GOT3 (cell line): ENCODE measurements around the gene NETO2.
A peak's percentile ranks its signal among the peaks of the same experiment; 100 is the strongest.
"Not testable (repeated sequence)": the region's sequence is repeated elsewhere in the genome, so short reads cannot be mapped to it uniquely, and the experiment has no call there.

Experiments
- DNase-seq: peaks from one replicate; lab custom pipeline; 2025; ENCODE audit warnings: mixed read lengths; lab: John Stamatoyannopoulos, UW

NETO2 gene, protein sequence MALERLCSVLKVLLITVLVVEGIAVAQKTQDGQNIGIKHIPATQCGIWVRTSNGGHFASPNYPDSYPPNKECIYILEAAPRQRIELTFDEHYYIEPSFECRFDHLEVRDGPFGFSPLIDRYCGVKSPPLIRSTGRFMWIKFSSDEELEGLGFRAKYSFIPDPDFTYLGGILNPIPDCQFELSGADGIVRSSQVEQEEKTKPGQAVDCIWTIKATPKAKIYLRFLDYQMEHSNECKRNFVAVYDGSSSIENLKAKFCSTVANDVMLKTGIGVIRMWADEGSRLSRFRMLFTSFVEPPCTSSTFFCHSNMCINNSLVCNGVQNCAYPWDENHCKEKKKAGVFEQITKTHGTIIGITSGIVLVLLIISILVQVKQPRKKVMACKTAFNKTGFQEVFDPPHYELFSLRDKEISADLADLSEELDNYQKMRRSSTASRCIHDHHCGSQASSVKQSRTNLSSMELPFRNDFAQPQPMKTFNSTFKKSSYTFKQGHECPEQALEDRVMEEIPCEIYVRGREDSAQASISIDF

DNA sequence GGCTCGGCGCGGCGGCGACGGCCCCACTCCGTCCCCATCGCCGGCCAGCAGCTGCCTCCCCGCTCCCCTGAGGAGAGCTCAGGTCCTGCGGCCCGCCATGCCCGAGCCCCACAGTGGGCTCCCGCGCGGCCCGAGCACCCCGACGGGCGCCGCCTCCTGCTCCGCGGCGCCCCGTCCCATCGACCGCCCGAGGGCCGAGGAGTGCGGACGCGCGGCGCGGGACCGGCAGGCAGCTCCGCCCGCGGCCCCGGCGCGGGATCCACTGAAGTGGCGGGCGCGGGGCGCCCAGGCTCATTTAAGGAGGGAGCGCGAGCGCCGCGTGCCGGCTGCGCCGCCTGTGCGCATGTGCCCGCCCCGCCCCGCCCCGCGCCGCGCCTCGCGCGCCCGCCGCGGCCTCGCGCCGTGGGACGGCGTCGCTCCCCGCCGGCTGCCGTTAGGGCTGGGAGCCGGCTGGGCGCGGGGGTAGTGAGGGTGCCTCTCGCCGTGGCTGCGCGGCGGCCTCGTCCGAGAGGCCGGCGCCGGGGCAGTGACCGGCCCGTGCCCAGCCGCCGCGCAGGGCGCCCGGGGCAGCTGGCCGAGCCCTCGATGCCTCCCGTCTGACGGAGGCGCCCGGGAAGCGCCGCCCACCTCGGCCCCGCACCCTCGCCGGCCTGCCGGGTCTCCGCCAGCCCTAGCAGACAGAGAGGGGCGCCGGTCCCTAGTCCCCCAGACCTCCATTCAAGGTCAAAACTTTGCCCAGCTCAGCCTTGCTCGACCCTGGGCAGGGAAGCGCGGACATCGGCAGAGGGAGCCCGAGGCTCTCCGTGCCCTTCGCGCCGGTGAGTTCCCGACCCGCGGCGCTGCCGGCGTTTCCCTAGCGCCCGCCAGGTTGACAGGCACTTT lies at the start of gene NETO2:
Gene NETO2 (minus strand): TSS at position 269 of the 882 bp plus-strand sequence. CDS start 333 bp downstream, outside the sequence.
- peak; percentile 57 for DNase-seq

DNA sequence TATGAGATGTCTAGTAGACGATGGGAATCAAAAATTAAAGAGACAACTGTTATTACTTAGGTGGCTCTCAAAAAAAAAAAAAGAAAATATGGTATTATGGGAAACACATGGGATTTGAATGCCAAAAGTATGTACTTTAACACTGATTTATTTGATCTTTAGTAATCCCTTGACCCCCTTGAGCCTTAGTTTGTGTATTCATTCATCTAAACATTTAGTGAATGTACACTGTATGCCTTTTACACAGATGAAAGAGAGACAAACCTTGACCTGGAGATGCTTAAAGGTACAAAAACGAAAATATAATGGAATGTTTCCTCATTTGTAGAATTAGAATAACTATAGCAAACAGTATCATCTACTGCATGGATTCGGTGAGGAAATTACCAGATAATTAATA lies 38.6 kb upstream of the NETO2 start:
- DNase-seq = no peak

DNA sequence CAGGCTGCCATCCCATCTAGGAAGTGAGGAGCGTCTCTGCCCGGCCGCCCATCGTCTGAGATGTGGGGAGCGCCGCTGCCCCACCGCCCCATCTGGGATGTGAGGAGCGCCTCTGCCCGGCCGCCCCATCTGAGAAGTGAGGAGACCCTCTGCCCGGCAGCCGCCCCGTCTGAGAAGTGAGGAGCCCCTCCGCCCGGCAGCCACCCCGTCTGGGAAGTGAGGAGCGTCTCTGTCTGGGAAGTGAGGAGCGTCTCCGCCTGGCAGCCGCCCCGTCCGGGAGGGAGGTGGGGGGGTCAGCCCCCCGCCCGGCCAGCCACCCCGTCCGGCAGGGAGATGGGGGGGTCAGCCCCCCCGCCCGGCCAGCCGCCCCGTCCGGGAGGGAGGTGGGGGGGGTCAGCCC lies 37.3 kb upstream of the NETO2 start:
- not testable (repeated sequence) for DNase-seq

DNA sequence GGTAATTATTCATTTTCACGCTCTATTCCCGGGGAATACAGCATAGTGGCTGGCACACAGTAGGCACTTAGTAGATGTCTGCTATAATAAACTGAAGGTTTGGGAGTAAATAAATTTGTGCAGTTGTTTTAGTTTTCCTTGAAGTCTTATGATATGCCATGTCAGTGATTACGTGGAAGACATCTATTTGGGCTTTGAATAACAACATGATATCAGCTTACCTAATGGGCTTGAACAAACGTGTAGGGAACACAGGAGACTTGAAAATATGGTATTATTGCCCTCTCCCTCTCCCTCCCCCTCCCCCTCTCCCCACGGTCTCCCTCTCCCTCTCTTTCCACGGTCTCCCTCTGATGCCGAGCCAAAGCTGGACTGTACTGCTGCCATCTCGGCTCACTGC lies 36.3 kb upstream of the NETO2 start:
- DNase-seq = no peak

GRCh38 chr16:47175152-47175551 lies 31.4 kb upstream of the NETO2 start:
- no peak for DNase-seq

GRCh38 chr16:47162670-47163420 lies 19.1 kb upstream of the NETO2 start:
- DNase-seq = no peak

GRCh38 chr16:47161464-47161863 lies 17.7 kb upstream of the NETO2 start:
- no peak for DNase-seq

- no peak for DNase-seq
These were observed 16.7 kb upstream of the NETO2 start for GRCh38 chr16:47160422-47160821.

DNA sequence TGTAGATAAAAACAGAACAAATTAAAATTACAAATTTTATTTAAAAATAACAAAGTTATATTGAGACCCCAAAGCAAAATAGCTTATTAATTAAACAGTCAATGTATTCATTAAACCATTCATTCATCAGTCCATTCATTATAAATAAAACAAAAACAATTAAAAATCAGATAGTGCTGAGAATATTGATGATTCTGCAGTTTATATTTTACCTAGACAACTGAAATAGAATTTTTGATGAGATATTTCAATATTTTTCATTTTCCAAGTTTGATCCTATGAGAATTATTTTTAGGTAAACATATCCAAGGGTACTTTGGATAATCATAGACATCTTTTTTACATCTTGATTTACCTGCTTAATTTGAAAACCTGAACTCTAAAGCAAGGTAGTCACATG lies 15.2 kb upstream of the NETO2 start:
- no peak for DNase-seq

- no peak for DNase-seq
These were observed 13.0 kb upstream of the NETO2 start for GRCh38 chr16:47156680-47157215.

DNA sequence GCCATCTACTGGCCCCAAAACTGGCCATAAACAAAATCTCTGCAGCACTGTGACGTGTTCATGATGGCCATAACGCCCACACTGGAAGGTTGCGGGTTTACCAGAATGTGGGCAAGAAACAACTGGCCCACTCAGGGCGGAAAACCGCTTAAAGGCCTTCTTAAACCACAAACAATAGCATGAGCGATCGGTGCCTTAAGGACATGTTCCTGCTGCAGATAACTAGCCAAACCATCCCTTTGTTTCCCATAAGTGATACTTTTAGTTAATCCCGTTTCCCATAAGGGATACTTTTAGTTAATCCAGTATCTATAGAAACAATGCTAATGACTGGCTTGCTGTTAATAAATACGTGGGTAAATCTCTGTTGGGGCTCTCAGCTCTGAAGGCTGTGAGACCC lies 8.8 kb upstream of the NETO2 start:
- DNase-seq = not testable (repeated sequence)

DNA sequence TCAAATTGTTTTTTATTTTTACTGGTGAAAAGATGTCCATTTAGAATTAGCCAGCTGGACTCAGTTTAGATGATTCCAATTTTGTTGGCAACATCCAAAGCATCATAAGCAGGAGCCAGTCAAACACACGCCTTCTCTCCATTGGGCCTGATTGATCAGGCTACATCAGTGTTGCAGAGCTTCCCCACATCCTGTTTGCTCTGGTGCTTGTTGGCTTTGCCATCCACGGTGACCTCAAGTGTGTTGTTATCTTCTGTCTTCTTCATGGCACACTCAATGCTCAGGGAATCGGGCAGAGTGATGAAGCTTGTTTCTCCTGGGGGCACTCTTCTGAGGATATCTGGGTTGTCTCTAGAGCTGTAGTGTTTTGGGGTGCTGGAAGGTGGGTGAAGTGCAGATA lies 6.3 kb upstream of the NETO2 start:
- no peak for DNase-seq

DNA sequence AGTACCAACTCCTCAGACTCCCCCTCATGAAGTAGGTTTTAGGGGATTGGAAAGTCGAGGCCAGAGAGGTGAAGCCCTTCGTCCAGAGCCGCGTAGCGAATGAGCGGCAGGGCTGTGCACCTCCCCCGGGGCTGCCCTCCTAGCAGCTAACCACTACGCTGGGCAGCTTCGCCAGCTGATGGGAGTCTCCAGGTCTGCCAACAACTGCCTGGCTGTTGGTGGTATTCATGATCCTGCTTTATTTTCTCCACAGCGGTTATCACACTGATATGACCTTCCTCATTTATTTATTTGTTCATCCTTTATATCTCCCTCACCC lies 773 bp upstream of the NETO2 start:
- DNase-seq = no peak

DNA sequence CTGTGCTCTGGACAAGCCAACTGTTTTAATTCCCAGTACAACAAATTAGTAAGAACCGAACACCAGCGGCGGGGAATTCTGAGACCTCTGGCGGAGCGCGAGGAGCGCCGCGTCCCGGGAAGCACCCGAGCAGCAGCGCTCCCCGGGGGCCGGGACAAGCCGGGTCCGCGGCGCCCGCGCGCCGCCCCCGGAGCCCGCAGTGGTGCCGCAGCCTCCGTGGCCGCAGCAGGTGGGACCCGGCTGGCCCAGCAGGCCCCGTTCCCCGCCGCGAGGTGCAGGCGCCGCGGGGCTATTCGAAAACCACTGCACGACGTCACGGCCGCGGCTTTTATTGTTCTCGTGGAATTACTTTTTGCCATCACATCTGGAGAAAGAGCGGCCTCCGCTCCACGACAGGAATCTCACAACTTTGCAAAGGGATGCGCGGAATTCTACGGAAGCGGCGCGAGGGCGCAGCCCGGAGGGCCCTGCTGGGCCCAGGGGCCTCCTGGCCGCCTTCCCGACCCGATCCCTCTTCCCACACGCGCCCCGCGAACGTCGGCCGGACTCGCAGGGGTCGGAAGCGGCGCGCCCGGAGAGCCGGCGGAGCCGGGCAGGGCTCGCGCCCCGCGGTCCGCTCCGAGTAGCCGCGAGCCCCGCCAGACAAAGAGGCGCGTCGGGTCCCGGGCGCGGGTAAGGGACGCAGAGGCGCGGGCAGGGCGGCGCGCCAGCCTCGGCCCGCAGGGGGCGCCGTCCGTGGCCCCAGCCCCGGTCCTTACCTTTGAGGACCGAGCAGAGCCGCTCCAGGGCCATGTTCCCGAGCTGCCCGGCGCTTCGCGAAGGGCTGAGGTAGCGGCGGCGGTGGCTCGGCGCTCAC lies 696 bp downstream of the NETO2 start:
- peak; percentile 54 for DNase-seq

DNA sequence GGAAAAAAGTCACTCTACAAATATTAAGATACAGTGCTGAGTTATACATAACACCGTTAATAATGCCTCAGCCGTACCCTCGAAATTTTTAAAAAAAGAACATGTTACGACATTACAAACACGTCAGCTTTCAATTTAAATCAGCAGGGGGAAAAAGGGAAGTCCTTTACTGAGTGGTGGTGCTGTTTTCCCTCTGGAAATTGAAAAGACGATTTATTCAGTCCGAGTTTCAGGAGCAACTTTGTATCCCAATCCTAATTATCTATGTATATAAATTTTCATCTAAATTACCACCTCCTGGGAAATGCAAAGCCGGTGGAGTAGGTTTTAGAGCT lies 1.3 kb downstream of the NETO2 start:
- no peak for DNase-seq

DNA sequence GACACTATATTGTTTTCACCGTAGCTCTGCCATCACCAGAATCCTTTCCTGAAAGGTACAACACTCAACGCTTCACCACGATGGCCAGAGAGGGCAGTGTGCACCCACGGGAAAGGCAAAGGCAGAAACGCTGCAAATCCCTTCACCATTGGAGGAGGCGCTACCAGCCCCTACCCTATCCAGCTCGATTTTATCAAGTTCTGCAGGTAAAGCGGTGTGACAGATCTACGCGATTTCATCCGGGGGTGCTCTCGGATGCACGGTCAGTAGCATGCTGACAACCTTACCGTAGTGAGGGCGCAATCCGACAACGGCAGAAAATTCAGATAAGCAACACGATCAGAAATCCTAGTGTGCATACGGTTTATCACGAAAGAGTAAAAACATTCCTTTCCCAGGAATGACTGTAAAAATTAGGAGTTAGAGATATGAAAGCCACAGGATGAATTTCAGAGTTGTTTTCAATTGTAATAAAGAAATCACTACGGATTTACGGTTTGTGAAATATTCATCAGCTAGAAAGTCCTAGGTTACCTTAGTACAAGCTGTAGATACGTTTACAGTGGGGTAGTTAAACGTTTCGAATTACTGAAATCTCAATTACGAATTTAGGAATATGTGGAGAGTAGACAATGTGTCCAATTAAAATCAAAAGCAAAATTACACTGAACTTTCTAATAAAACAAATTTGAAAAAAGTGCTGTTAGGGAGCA lies 1.8 kb downstream of the NETO2 start:
- DNase-seq = peak; percentile 46

DNA sequence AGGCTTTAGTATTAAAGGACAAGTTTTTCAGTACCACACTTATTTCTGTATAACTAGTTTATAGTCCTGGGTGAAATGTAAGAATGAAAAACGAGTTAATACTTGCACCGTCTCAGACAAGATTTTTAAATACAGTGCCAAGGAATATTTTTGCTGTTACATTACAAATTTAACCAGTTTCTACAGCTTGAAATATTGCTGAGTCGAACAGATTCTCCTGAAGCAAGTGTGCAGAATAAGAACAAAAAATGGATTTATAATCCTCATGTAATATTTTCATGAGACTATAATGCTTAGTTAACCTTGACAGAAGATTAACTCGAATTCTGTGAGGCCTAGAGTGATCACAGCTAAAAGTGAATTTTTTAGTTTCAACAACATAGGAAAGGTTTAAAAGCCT lies 3.1 kb downstream of the NETO2 start:
- DNase-seq = no peak

- no peak for DNase-seq
These were observed 4.1 kb downstream of the NETO2 start for GRCh38 chr16:47139561-47140185.

- not testable (repeated sequence) for DNase-seq
These were observed 5.8 kb downstream of the NETO2 start for GRCh38 chr16:47137925-47138324.
